ENCODE results near the gene FAS. TPM values are rescaled to one million over a fixed set of nuclear protein-coding genes. Genes with fewer than 3 reads are reported as not detected.

The FAS gene
- polyA plus RNA-seq, 1 of the 3 experiments (the other 2 are of a cell fraction), result 31.5 TPM

DNA sequence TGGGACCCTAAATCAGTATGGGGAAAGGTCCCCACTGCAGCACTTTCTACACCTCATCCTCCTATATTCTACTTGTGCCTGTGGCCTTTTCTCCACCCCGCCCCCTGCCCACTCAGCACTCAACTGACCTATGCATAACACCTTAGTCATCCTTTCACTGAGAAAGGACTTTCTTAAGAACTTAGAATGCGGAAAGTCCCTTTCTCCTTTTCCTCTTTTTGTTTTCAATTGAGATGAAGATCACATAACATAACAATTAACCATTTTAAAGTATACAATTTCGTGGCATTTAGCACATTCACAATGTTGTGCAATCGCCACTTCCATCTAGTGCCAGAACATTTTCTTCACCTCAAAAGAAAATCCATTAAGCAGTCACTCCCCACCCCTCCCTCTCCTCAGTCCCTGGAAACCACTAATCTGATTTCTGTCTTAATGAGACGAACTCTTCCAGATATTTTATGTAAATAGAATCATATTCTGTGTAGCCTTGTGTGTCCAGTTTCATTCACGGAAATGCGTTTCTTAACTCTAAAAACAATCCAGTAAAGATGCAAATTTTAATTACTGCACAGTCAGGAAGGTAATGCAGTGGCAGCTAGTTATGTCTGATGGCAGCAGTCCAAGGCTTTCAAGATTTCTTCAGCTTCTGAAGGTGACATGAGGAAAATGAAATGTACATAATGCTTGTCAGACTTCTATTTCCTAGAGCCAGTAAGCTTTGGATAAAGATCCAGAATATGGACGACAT lies 41.7 kb downstream of the FAS start (continued):
- TF ChIP-seq TEAD4 (IDR thresholded peaks at IDR 0.05; ENCODE audit: borderline replicate concordance, insufficient read depth) (no peak), SIN3A (IDR thresholded peaks at IDR 0.05; ENCODE audit: borderline replicate concordance, low read depth, low read length) (no peak), RCOR1 (IDR thresholded peaks at IDR 0.05; ENCODE audit: low read length) (no peak), TCF12 (IDR thresholded peaks at IDR 0.05) (no peak), FOSL2 (IDR thresholded peaks at IDR 0.05; ENCODE audit: borderline replicate concordance, low read depth) (peak; percentile 55; the same call in 1 of the 2 replicates), RXRA (IDR thresholded peaks at IDR 0.05; ENCODE audit: borderline replicate concordance, low read depth) (peak; percentile 84; the same call in 1 of the 2 replicates), RAD21 (IDR thresholded peaks at IDR 0.05; ENCODE audit: low read length) (no peak), NRF1 (IDR thresholded peaks at IDR 0.05; ENCODE audit: low read depth, low read length) (no peak), MXI1 (IDR thresholded peaks at IDR 0.05; ENCODE audit: low read depth, low read length) (no peak)

DNA sequence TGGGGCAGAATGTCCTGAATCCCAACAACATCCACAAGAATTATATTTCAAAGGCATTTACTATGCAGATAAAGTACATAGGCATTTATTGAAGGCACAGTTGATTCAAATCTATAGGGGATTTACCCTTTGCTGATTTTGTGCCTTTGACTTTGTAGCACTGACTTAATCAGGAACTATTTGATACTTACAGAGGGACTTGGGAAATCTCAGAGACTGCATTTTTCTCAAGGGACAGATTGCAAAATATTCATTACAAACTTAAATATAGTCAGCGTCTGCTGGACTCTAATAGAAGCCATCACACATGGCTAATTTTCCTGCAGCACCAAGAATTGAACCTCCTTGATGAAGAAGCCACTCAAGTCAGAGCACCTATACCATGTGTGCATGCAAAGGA lies 44.9 kb downstream of the FAS start:
- Histone ChIP-seq H2AFZ (ENCODE audit: low read depth) (no peak overlapping the region), H3K9ac (no peak overlapping the region), H3F3A (replicated peaks; ENCODE audit: insufficient read depth) (no peaks in the 10 kb centered on the region), H3K9me2 (no peaks in the 10 kb centered on the region), H3K79me2 (ENCODE audit: insufficient read depth) (no peaks in the 10 kb centered on the region), H3K4me3 (ENCODE audit: low read depth in 2 of 2, low read length in 1 of 2) (no peak overlapping the region), H3K27me3 (ENCODE audit: insufficient read depth) (no peaks in the 10 kb centered on the region), H3K4me1 (ENCODE audit: control insufficient read depth in 1 of 2, insufficient read depth in 2 of 2, low read depth in 1 of 2, low read length in 1 of 2) (peaks cover 5 to 14% of the 10 kb centered on the region in 2 experiments; a peak in 3 of 4 replicates), H4K20me1 (ENCODE audit: insufficient read depth) (no peaks in the 10 kb centered on the region), H3K9me3 (no peaks in the 10 kb centered on the region), H3K27ac (ENCODE audit: low read depth in 2 of 2, low read length in 1 of 2) (no peak overlapping the region), H3K36me3 (replicated peaks in 1 of 2; ENCODE audit: control insufficient read depth in 1 of 2, insufficient read depth in 2 of 2, low read length in 1 of 2) (no peaks in the 10 kb centered on the region), H3K4me2 (no peak overlapping the region)
- no peak for TF ChIP-seq MEF2A (IDR thresholded peaks at IDR 0.05; ENCODE audit: borderline replicate concordance, low read depth)
- no peak for TF ChIP-seq TAF1 (IDR thresholded peaks at IDR 0.05; ENCODE audit: borderline replicate concordance, low read depth, low read length)
- TF ChIP-seq GABPA (IDR thresholded peaks at IDR 0.05; ENCODE audit: low read depth), result no peak
- TF ChIP-seq CHD2 (IDR thresholded peaks at IDR 0.05; ENCODE audit: low read length, partially characterized antibody), result no peak
- no peak for TF ChIP-seq TEAD4 (IDR thresholded peaks at IDR 0.05; ENCODE audit: borderline replicate concordance, insufficient read depth)
- no peak for TF ChIP-seq EZH2phosphoT487 (IDR thresholded peaks at IDR 0.05; ENCODE audit: borderline replicate concordance, low read depth)
- no peak for TF ChIP-seq ELF1 (IDR thresholded peaks at IDR 0.05)
- no peak for TF ChIP-seq RCOR1 (IDR thresholded peaks at IDR 0.05; ENCODE audit: low read length)
- no peak for TF ChIP-seq YY1 (IDR thresholded peaks at IDR 0.05; ENCODE audit: low read depth)
- TF ChIP-seq, protein P1, sequence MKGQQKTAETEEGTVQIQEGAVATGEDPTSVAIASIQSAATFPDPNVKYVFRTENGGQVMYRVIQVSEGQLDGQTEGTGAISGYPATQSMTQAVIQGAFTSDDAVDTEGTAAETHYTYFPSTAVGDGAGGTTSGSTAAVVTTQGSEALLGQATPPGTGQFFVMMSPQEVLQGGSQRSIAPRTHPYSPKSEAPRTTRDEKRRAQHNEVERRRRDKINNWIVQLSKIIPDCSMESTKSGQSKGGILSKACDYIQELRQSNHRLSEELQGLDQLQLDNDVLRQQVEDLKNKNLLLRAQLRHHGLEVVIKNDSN (IDR thresholded peaks at IDR 0.05; ENCODE audit: borderline replicate concordance, low read depth), result no peak
- no peak for TF ChIP-seq SIN3A (IDR thresholded peaks at IDR 0.05; ENCODE audit: borderline replicate concordance, low read depth, low read length)
- no peak for TF ChIP-seq NRF1 (IDR thresholded peaks at IDR 0.05; ENCODE audit: low read depth, low read length)
- no peak for TF ChIP-seq FOXJ3 (CRISPR knock-in tag; IDR thresholded peaks at IDR 0.05)
- no peak for TF ChIP-seq TCF12 (IDR thresholded peaks at IDR 0.05)
- no peak for TF ChIP-seq FOXM1 (IDR thresholded peaks at IDR 0.05; ENCODE audit: low read depth)
- TF ChIP-seq, protein P2, sequence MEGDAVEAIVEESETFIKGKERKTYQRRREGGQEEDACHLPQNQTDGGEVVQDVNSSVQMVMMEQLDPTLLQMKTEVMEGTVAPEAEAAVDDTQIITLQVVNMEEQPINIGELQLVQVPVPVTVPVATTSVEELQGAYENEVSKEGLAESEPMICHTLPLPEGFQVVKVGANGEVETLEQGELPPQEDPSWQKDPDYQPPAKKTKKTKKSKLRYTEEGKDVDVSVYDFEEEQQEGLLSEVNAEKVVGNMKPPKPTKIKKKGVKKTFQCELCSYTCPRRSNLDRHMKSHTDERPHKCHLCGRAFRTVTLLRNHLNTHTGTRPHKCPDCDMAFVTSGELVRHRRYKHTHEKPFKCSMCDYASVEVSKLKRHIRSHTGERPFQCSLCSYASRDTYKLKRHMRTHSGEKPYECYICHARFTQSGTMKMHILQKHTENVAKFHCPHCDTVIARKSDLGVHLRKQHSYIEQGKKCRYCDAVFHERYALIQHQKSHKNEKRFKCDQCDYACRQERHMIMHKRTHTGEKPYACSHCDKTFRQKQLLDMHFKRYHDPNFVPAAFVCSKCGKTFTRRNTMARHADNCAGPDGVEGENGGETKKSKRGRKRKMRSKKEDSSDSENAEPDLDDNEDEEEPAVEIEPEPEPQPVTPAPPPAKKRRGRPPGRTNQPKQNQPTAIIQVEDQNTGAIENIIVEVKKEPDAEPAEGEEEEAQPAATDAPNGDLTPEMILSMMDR (IDR thresholded peaks at IDR 0.05), result no peak
- TF ChIP-seq, protein P3, sequence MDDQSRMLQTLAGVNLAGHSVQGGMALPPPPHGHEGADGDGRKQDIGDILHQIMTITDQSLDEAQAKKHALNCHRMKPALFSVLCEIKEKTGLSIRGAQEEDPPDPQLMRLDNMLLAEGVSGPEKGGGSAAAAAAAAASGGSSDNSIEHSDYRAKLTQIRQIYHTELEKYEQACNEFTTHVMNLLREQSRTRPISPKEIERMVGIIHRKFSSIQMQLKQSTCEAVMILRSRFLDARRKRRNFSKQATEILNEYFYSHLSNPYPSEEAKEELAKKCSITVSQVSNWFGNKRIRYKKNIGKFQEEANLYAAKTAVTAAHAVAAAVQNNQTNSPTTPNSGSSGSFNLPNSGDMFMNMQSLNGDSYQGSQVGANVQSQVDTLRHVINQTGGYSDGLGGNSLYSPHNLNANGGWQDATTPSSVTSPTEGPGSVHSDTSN (IDR thresholded peaks at IDR 0.05), result no peak
- TF ChIP-seq MXI1 (IDR thresholded peaks at IDR 0.05; ENCODE audit: low read depth, low read length), result no peak
- WGBS (ENCODE audit: low lambda C conversion rate), result 70% methylated on average over 1 of the region's 1 CpG
- no peak for DNase-seq
- CTCF ChIA-PET, result no interaction called here
- POLR2A ChIA-PET, result no interaction called here
